Karpas-422 (cell line): ENCODE measurements around the gene SLCO4A1. TPM values are rescaled to one million over a fixed set of nuclear protein-coding genes. Genes with fewer than 3 reads are reported as not detected.

Source experiments
- DNase-seq: peaks from one replicate; pipeline ENCODE4 v3.0.0-alpha.2; 2015
- H2AFZ ChIP-seq: fragments of 200-600 bp; sonication (generic); 2 replicates; pipeline ENCODE4 v1.6.1; 2014; ENCODE audit warnings: antibody characterized with exemption, low read length, mixed read lengths
- H3K27ac ChIP-seq: fragments of 200-600 bp; sonication (generic); 2 replicates; pipeline ENCODE4 v1.5.1; 2014; ENCODE audit warnings: mild to moderate bottlenecking, low read length, moderate library complexity
- H3K27me3 ChIP-seq: fragments of 200-600 bp; sonication (generic); 2 replicates; pipeline ENCODE4 v1.6.1; 2014; ENCODE audit warnings: low read length, mixed read lengths
- H3K36me3 ChIP-seq: fragments of 200-600 bp; sonication (generic); 2 replicates; pipeline ENCODE4 v1.6.1; 2014; ENCODE audit warnings: low read length, mixed read lengths; ENCODE audit not compliant: insufficient read depth
- H3K4me1 ChIP-seq: fragments of 200-600 bp; sonication (generic); 2 replicates; pipeline ENCODE4 v1.6.1; 2014; ENCODE audit warnings: mild to moderate bottlenecking, low read length, mixed read lengths
- H3K4me2 ChIP-seq: fragments of 200-600 bp; sonication (generic); 2 replicates; pipeline ENCODE4 v1.6.1; 2014; ENCODE audit warnings: low read length, low read depth, mild to moderate bottlenecking; ENCODE audit not compliant: poor library complexity, severe bottlenecking
- H3K4me3 ChIP-seq: fragments of 200-600 bp; sonication (generic); 2 replicates; pipeline ENCODE4 v1.5.1; 2014; ENCODE audit warnings: mild to moderate bottlenecking, antibody characterized with exemption, low read length, mixed read lengths
- H3K79me2 ChIP-seq: fragments of 200-600 bp; sonication (generic); 2 replicates; pipeline ENCODE4 v1.6.1; 2014; ENCODE audit warnings: mild to moderate bottlenecking, low read length, mixed read lengths
- H3K9ac ChIP-seq: fragments of 200-600 bp; sonication (generic); 2 replicates; pipeline ENCODE4 v1.6.0; 2014; ENCODE audit warnings: low read length
- H3K9me2 ChIP-seq: fragments of 200-600 bp; sonication (generic), shearing (Covaris generic); replicated peaks from 2 replicates; pipeline ENCODE4 v1.6.0; 2014; ENCODE audit warnings: mild to moderate bottlenecking, low read length, moderate library complexity; ENCODE audit not compliant: insufficient read depth
- H3K9me3 ChIP-seq: fragments of 300-700, 200-600 bp; sonication (generic); 2 replicates; pipeline ENCODE4 v1.6.1; 2014; ENCODE audit warnings: low read length, mixed read lengths
- H4K20me1 ChIP-seq: fragments of 200-600 bp; sonication (generic); 2 replicates; pipeline ENCODE4 v1.6.1; 2014; ENCODE audit warnings: mild to moderate bottlenecking, antibody characterized with exemption, low read length, low read depth; ENCODE audit not compliant: insufficient read depth
- total RNA-seq: library from RNA; depleted of rRNA; stranded (reverse); fragments of >200 nt; shearing (Covaris generic); gene quantifications from 2 replicates; pipeline ENCODE4 v1.2.3, GENCODE V29; 2014; ENCODE audit warnings: low replicate concordance

SLCO4A1 gene
- total RNA-seq, 1 experiment from 2014 or later = not detected

- Histone ChIP-seq H3K9ac (no peak overlapping the region), H3K27ac (no peak overlapping the region), H3K4me3 (no peak overlapping the region), H4K20me1 (no peaks in the 10 kb centered on the region), H3K27me3 (no peaks in the 10 kb centered on the region), H3K4me2 (no peak overlapping the region), H3K9me3 (no peaks in the 10 kb centered on the region), H3K79me2 (no peaks in the 10 kb centered on the region), H3K4me1 (peaks cover 6% of the 10 kb centered on the region), H3K9me2 (no peaks in the 10 kb centered on the region), H2AFZ (no peak overlapping the region), H3K36me3 (no peaks in the 10 kb centered on the region)
- DNase-seq = no peak
These were observed 58.1 kb downstream of the SLCO4A1 start for GRCh38 chr20:62700261-62700930.

- no peaks in the 10 kb centered on the region for H3K27me3 ChIP-seq
- H4K20me1 ChIP-seq = no peaks in the 10 kb centered on the region
- H3K79me2 ChIP-seq = no peaks in the 10 kb centered on the region
- no peak overlapping the region for H3K4me3 ChIP-seq
- H2AFZ ChIP-seq = no peak overlapping the region
- no peak overlapping the region for H3K27ac ChIP-seq
- H3K9me3 ChIP-seq = no peaks in the 10 kb centered on the region
- no peaks in the 10 kb centered on the region for H3K9me2 ChIP-seq
- H3K4me2 ChIP-seq = no peak overlapping the region
- peaks cover 6% of the 10 kb centered on the region for H3K4me1 ChIP-seq
- no peak for DNase-seq
- no peak overlapping the region for H3K9ac ChIP-seq
- no peaks in the 10 kb centered on the region for H3K36me3 ChIP-seq
These were observed 59.1 kb downstream of the SLCO4A1 start for GRCh38 chr20:62701161-62702012.

GRCh38 chr20:62702013-62702300 lies 59.7 kb downstream of the SLCO4A1 start:
- no peaks in the 10 kb centered on the region for H3K79me2 ChIP-seq
- H2AFZ ChIP-seq = no peak overlapping the region
- no peak overlapping the region for H3K27ac ChIP-seq
- H3K9me3 ChIP-seq = no peaks in the 10 kb centered on the region
- no peaks in the 10 kb centered on the region for H3K27me3 ChIP-seq
- H4K20me1 ChIP-seq = no peaks in the 10 kb centered on the region
- no peak overlapping the region for H3K4me2 ChIP-seq
- no peak overlapping the region for H3K4me3 ChIP-seq
- no peaks in the 10 kb centered on the region for H3K36me3 ChIP-seq
- no peak overlapping the region for H3K9ac ChIP-seq
- peaks cover 6% of the 10 kb centered on the region for H3K4me1 ChIP-seq
- H3K9me2 ChIP-seq = no peaks in the 10 kb centered on the region
- DNase-seq = no peak

- DNase-seq = no peak
- H3K27me3 ChIP-seq = no peaks in the 10 kb centered on the region
- H4K20me1 ChIP-seq = no peaks in the 10 kb centered on the region
- H3K4me1 ChIP-seq = peaks cover under 1% of the 10 kb centered on the region
- H3K27ac ChIP-seq = no peak overlapping the region
- no peak overlapping the region for H3K4me2 ChIP-seq
- no peak overlapping the region for H3K9ac ChIP-seq
- no peaks in the 10 kb centered on the region for H3K36me3 ChIP-seq
- H3K9me3 ChIP-seq = no peaks in the 10 kb centered on the region
- no peak overlapping the region for H2AFZ ChIP-seq
- no peak overlapping the region for H3K4me3 ChIP-seq
- no peaks in the 10 kb centered on the region for H3K79me2 ChIP-seq
- no peaks in the 10 kb centered on the region for H3K9me2 ChIP-seq
These were observed 60.9 kb downstream of the SLCO4A1 start for GRCh38 chr20:62702895-62703852.

- H2AFZ ChIP-seq = no peak overlapping the region
These were observed 61.5 kb downstream of the SLCO4A1 start for GRCh38 chr20:62703853-62704228.

GRCh38 chr20:62704341-62704948 lies 62.1 kb downstream of the SLCO4A1 start:
- Histone ChIP-seq H3K4me3 (no peak overlapping the region), H3K9me2 (no peaks in the 10 kb centered on the region), H3K4me2 (no peak overlapping the region), H2AFZ (no peak overlapping the region), H3K27me3 (no peaks in the 10 kb centered on the region), H3K27ac (no peak overlapping the region), H4K20me1 (no peaks in the 10 kb centered on the region), H3K9ac (no peak overlapping the region), H3K9me3 (no peaks in the 10 kb centered on the region), H3K4me1 (no peaks in the 10 kb centered on the region), H3K79me2 (no peaks in the 10 kb centered on the region), H3K36me3 (no peaks in the 10 kb centered on the region)
- no peak for DNase-seq

More at GRCh38 chr20:62703853-62704228, 61.5 kb downstream of the SLCO4A1 start:
- H3K27ac ChIP-seq = no peak overlapping the region
- H3K4me3 ChIP-seq = no peak overlapping the region
- no peaks in the 10 kb centered on the region for H3K36me3 ChIP-seq
- no peaks in the 10 kb centered on the region for H3K79me2 ChIP-seq
- no peak for DNase-seq
- H3K27me3 ChIP-seq = no peaks in the 10 kb centered on the region
- H3K9ac ChIP-seq = no peak overlapping the region
- no peaks in the 10 kb centered on the region for H3K9me3 ChIP-seq
- H3K9me2 ChIP-seq = no peaks in the 10 kb centered on the region
- no peaks in the 10 kb centered on the region for H4K20me1 ChIP-seq
- no peaks in the 10 kb centered on the region for H3K4me1 ChIP-seq
- no peak overlapping the region for H3K4me2 ChIP-seq

- Histone ChIP-seq H3K9me3 (no peaks in the 10 kb centered on the region), H2AFZ (no peak overlapping the region), H3K36me3 (no peaks in the 10 kb centered on the region), H3K4me2 (no peak overlapping the region), H3K9ac (no peak overlapping the region), H3K27ac (no peak overlapping the region), H3K27me3 (no peaks in the 10 kb centered on the region), H3K4me3 (no peak overlapping the region), H3K4me1 (no peaks in the 10 kb centered on the region), H3K9me2 (no peaks in the 10 kb centered on the region), H3K79me2 (no peaks in the 10 kb centered on the region), H4K20me1 (no peaks in the 10 kb centered on the region)
- DNase-seq = no peak
These were observed 63.3 kb downstream of the SLCO4A1 start for GRCh38 chr20:62705627-62706026.
